ENCODE measurements around the gene WDR5B.
"Not testable (repeated sequence)": the region's sequence is repeated elsewhere in the genome, so short reads cannot be mapped to it uniquely, and the experiment has no call there.

Gene WDR5B

GRCh38 chr3:122377975-122378374 is 37.9 kb downstream of the WDR5B start:
- Histone ChIP-seq H3K4me1 (ENCODE audit: control insufficient read depth, insufficient read depth, low read length, poor library complexity, severe bottlenecking) (peaks cover 6% of the 10 kb centered on the region), H3K27ac (ENCODE audit: insufficient read depth, low read length, poor library complexity, severe bottlenecking) (no peak overlapping the region), H3K4me3 (ENCODE audit: insufficient read depth, low read depth, low read length, poor library complexity, severe bottlenecking) (no peak overlapping the region), H3K27me3 (replicated peaks; ENCODE audit: control insufficient read depth, insufficient read depth, low read length, poor library complexity, severe bottlenecking) (no peaks in the 10 kb centered on the region), H3K9me3 (ENCODE audit: control insufficient read depth, low read length) (no peaks in the 10 kb centered on the region), H3K36me3 (ENCODE audit: control insufficient read depth, insufficient read depth, low read length) (no peaks in the 10 kb centered on the region)
- DNase-seq, result no peak

- DNase-seq, result no peak
- peaks cover 18% of the 10 kb centered on the region for H3K36me3 ChIP-seq (ENCODE audit: control insufficient read depth, insufficient read depth, low read length)
- H3K27ac ChIP-seq (ENCODE audit: insufficient read depth, low read length, poor library complexity, severe bottlenecking), result no peak overlapping the region
Observed at GRCh38 chr3:122374034-122374433, 41.8 kb downstream of the WDR5B start.

GRCh38 chr3:122366379-122366749 is 49.5 kb downstream of the WDR5B start:
- no peaks in the 10 kb centered on the region for H3K27me3 ChIP-seq (replicated peaks; ENCODE audit: control insufficient read depth, insufficient read depth, low read length, poor library complexity, severe bottlenecking)
- no peak for DNase-seq
- H3K27ac ChIP-seq (ENCODE audit: insufficient read depth, low read length, poor library complexity, severe bottlenecking), result no peak overlapping the region
- H3K9me3 ChIP-seq (ENCODE audit: control insufficient read depth, low read length), result no peaks in the 10 kb centered on the region
- no peak overlapping the region for H3K4me3 ChIP-seq (ENCODE audit: insufficient read depth, low read depth, low read length, poor library complexity, severe bottlenecking)
- peaks cover 49% of the 10 kb centered on the region for H3K36me3 ChIP-seq (ENCODE audit: control insufficient read depth, insufficient read depth, low read length)
- no peaks in the 10 kb centered on the region for H3K4me1 ChIP-seq (ENCODE audit: control insufficient read depth, insufficient read depth, low read length, poor library complexity, severe bottlenecking)

More at GRCh38 chr3:122374034-122374433, 41.8 kb downstream of the WDR5B start:
- H3K27me3 ChIP-seq (replicated peaks; ENCODE audit: control insufficient read depth, insufficient read depth, low read length, poor library complexity, severe bottlenecking), result no peaks in the 10 kb centered on the region
- no peak overlapping the region for H3K4me3 ChIP-seq (ENCODE audit: insufficient read depth, low read depth, low read length, poor library complexity, severe bottlenecking)
- no peaks in the 10 kb centered on the region for H3K4me1 ChIP-seq (ENCODE audit: control insufficient read depth, insufficient read depth, low read length, poor library complexity, severe bottlenecking)
- no peaks in the 10 kb centered on the region for H3K9me3 ChIP-seq (ENCODE audit: control insufficient read depth, low read length)

GRCh38 chr3:122365582-122366378 is 50.1 kb downstream of the WDR5B start:
- not testable (repeated sequence) for H3K4me1 ChIP-seq (ENCODE audit: control insufficient read depth, insufficient read depth, low read length, poor library complexity, severe bottlenecking); H3K4me3 ChIP-seq (ENCODE audit: insufficient read depth, low read depth, low read length, poor library complexity, severe bottlenecking); H3K27me3 ChIP-seq (replicated peaks; ENCODE audit: control insufficient read depth, insufficient read depth, low read length, poor library complexity, severe bottlenecking); DNase-seq; H3K9me3 ChIP-seq (ENCODE audit: control insufficient read depth, low read length); H3K27ac ChIP-seq (ENCODE audit: insufficient read depth, low read length, poor library complexity, severe bottlenecking)
- H3K36me3 ChIP-seq (ENCODE audit: control insufficient read depth, insufficient read depth, low read length), result peaks cover 43% of the 10 kb centered on the region

GRCh38 chr3:122365073-122365472 is 50.8 kb downstream of the WDR5B start:
- H3K9me3 ChIP-seq (ENCODE audit: control insufficient read depth, low read length), result no peaks in the 10 kb centered on the region
- no peak for DNase-seq
- H3K27ac ChIP-seq (ENCODE audit: insufficient read depth, low read length, poor library complexity, severe bottlenecking), result no peak overlapping the region
- H3K27me3 ChIP-seq (replicated peaks; ENCODE audit: control insufficient read depth, insufficient read depth, low read length, poor library complexity, severe bottlenecking), result no peaks in the 10 kb centered on the region
- H3K36me3 ChIP-seq (ENCODE audit: control insufficient read depth, insufficient read depth, low read length), result peaks cover 37% of the 10 kb centered on the region
- H3K4me1 ChIP-seq (ENCODE audit: control insufficient read depth, insufficient read depth, low read length, poor library complexity, severe bottlenecking), result no peaks in the 10 kb centered on the region
- no peak overlapping the region for H3K4me3 ChIP-seq (ENCODE audit: insufficient read depth, low read depth, low read length, poor library complexity, severe bottlenecking)

GRCh38 chr3:122364490-122364889 is 51.4 kb downstream of the WDR5B start:
- H3K36me3 ChIP-seq (ENCODE audit: control insufficient read depth, insufficient read depth, low read length), result peaks cover 32% of the 10 kb centered on the region
- H3K4me3 ChIP-seq (ENCODE audit: insufficient read depth, low read depth, low read length, poor library complexity, severe bottlenecking), result no peak overlapping the region
- H3K9me3 ChIP-seq (ENCODE audit: control insufficient read depth, low read length), result no peaks in the 10 kb centered on the region
- no peaks in the 10 kb centered on the region for H3K4me1 ChIP-seq (ENCODE audit: control insufficient read depth, insufficient read depth, low read length, poor library complexity, severe bottlenecking)
- H3K27me3 ChIP-seq (replicated peaks; ENCODE audit: control insufficient read depth, insufficient read depth, low read length, poor library complexity, severe bottlenecking), result no peaks in the 10 kb centered on the region
- no peak overlapping the region for H3K27ac ChIP-seq (ENCODE audit: insufficient read depth, low read length, poor library complexity, severe bottlenecking)
- no peak for DNase-seq
